ENCODE data around the gene VPS72.
A peak's percentile ranks its signal among the peaks of the same experiment; 100 is the strongest.
"Not testable (repeated sequence)": the region's sequence is repeated elsewhere in the genome, so short reads cannot be mapped to it uniquely, and the experiment has no call there.

Gene VPS72, protein sequence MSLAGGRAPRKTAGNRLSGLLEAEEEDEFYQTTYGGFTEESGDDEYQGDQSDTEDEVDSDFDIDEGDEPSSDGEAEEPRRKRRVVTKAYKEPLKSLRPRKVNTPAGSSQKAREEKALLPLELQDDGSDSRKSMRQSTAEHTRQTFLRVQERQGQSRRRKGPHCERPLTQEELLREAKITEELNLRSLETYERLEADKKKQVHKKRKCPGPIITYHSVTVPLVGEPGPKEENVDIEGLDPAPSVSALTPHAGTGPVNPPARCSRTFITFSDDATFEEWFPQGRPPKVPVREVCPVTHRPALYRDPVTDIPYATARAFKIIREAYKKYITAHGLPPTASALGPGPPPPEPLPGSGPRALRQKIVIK

DNA sequence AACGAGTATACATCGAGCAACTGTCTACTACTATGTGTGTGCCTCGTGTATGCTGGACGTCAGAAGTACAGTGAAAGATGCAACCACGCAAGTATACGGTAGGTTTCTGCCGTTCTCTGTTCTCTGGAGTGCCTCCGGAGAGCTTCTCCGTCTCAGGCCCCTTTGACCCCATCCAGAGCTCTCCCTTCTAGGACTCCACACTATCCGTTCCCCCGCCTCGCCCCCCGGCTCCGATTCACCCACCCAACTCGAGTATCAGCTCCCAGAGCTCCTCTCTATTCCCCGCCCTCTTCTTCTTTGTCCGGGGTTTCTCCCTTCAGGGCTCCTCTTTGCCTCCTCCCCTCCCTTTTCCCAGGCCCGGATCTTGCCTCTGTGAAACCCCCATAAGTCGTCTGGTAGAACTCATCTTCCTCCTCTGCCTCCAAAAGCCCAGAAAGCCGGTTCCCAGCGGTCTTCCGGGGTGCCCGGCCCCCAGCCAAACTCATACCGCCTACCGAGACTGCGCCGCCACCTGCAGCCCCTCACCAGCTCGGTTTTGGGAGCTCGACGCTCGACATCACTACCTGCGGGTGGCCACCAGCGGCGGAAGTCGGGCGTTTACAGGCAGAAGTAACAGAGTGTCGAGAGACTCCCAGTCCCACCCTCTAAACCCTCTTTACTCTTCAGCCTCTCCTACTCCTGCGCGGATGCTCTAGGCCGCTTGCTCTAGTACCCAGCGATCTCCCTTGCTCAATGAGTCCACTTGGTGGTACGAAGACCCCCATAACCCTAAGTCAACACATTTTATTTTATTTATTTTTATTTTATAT, at the start of gene VPS72:
Gene VPS72 (minus strand): TSS at position 561 of the 809 bp plus-strand sequence. CDS start 76 bp downstream, at position 485.
- DNase-seq = peak; percentile 85

DNA sequence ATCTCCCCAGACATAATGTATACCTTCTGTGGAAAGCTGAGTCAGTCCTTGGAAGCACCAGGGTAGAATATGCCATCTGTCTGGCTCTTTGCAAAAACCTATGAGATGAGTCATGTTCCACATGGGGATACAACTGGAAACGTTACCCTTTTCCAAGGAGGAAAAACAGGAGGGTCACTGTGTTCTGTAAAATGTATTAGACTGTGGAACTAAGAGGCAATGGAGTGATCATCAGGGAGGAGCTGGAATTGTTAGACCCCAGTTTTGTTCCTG, 48.4 kb upstream of the VPS72 start:
- DNase-seq = no peak

DNA sequence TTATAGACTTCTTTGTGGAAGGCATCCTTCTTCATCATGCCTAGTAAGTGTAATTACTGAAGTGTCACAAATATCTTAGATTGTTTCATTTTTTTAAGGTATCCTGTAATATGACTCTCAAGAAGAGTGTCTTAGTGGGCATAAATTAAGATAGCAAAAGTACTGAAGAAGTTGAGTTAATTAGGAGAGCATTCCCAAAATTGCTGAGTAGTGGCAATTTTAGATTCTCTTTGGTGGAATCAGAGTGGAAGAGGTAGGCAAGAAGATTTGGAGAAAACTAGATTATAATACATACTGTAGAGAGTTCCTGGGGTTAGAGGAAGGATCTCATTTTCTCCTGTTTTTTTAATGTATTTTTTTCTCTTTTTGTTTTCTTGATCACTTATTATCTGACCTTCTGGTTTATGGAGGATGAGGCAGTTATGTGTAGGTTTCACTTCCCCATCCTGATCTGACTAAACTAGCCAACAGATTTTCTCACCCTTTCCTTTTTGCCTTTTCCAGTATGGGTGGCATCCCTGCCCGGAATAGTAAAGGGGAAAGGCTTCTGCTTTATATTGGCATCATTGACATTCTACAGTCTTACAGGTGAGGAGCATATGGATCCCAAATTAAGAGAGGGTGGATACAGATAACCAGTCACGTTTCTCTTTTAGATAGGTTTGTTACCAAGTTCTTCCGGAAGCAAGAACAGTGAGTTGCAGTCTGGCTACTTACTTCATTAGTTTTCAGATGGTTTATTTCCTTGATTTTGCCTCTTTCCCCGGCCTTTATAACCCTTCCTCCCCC, 47.9 kb upstream of the VPS72 start:
- no peak for DNase-seq

DNA sequence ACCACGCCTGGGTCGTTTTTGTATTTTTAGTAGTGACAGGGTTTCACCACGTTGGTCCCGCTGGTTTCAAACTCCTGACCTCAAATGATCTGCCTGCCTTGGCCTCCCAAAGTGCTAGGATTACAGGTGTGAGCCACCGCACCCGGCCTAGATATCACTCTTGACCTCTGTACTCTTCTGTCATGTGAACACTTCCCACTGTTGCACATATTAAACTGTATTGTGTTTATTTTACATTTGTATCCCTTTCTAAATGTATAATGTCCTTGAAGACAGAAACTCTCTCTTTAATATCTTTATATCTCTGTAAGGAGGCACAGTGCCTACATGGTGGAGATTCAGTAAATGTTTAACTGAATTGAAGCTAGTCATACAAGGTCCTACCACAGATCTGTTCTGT, 45.2 kb upstream of the VPS72 start:
- DNase-seq = no peak

DNA sequence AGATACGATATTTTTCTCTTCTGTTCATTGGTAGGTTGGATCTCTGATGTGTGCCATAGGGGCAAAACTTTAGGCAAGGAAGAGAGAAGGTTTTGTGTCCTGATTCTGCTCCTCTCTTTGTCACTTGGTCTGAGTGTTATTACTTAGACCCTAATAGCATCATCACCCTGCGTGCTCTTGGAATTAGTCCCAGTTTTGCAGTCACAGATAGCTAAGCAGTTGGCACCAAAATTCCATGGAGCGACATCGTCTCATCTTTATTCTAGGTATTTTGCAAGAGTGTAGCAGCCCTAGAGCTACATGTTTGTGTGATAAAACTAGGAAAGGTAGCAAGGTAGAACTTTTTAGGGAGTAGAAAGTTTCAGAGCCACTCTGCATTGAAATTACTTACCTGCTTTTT, 32.1 kb upstream of the VPS72 start:
- DNase-seq = no peak

DNA sequence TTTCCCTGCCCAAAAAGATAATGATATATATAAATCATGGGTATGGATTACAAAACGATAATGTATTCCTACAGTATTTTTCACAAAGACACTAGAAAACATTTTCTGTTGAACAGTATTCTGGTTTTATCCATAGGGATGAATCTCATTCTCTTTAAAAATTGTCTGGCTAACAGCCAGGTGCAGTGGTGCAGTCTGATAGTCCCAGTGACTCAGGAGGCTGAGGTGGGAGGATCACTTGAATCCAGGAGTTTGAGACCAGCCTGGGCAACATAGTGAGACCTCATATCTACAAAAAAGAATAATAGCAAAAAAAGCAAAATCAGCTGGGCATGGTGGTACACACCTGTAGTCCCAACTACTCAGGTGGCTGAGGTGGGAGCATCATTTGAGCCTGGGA, 31.6 kb upstream of the VPS72 start:
- no peak for DNase-seq

DNA sequence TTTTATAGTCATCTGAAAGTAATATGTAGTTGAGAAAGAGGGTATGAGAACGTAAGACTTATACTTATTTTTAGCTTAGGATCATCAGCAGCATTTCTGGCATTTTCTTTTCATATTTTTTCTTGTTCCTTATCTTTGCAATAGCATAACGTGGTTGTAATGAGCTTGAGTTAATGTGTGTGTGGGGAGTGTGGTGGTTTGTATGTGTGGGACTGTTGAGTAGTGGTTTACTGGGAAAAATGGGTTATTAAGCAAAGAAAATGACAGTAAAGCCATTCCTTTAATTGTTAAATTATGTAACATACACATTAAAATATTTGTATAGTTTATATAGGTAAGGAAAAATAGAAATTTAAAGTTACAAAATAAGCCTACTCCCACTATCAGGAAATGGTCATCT, 23.6 kb upstream of the VPS72 start:
- DNase-seq = no peak

DNA sequence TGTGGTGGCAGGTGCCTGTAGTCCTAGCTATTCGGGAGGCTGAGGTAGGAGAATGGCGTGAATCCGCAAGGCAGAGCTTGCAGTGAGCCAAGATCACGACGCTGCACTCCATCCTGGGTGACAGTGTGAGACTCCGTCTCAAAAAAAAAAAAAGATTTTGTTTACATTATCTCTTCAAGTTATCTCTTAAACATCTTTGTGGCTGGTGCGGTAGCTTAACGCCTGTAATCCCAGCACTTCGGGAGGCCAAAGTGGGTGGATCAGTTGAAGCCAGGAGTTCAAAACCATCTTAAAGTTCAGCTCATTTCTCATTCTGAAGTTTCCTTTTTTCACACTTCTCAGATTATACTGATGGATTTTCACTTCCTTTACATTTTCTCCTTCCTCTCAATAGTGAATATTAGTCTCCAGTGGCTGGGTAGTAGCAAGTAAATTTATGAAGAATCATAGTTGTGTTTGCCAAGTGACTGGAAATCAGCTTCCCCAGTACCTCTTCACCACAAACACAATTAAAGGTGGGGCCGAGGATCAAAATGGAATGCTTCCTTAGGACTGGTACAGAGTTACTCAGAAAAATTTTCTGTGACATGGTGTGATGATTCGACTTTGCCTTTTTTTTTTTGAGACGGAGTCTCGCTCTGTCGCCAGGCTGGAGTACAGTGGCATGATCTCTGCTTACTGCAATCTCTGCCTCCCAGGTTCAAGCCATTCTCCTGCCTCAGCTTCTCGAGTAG, 22.1 kb upstream of the VPS72 start:
- no peak for DNase-seq

DNA sequence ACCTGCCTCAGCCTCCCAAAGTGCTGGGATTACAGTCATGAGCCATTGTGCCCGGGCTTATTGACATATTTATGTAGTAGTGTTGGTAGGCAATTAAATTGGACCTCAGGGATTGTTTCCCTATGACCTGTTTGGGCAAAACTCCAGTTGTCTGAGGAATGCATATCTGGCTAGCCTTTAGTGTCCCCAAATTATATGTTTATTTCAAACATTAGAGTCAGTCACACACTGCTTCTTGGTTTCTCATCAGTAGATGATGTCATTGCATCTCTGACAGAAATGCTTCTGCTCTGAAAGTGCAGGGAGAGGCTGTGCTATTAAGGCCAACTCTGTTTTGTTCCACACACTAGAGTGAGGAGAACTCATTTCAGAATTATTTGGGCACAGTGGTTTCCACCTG, 20.8 kb upstream of the VPS72 start:
- DNase-seq = no peak

DNA sequence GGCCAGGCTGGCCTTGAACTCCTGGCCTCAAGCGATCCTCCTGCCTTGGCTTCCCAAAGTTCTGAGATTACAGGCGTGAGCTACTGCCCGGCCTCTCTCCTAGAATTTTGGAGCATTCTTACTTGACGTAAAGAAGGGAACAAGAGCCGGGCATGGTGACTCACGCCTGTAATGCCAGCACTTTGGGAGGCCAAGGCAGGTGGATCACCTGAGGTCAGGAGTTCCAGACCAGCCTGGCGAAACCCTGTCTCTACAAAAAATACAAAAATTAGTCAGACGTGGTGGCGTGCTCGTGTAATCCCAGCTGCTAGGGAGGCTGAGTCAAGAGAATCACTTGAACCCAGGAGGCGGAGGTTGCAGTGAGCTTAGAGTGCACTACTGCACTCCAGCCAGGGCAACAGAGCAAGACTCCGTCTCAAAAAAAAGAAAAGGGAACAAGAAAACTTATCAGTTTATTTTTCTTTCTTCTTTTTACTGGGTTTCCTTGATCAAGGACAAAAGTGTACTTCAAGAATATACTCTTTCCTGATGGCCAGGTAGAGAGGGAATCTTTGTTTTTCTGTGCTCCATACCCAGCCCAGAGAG, 15.5 kb upstream of the VPS72 start:
- DNase-seq = not testable (repeated sequence)

DNA sequence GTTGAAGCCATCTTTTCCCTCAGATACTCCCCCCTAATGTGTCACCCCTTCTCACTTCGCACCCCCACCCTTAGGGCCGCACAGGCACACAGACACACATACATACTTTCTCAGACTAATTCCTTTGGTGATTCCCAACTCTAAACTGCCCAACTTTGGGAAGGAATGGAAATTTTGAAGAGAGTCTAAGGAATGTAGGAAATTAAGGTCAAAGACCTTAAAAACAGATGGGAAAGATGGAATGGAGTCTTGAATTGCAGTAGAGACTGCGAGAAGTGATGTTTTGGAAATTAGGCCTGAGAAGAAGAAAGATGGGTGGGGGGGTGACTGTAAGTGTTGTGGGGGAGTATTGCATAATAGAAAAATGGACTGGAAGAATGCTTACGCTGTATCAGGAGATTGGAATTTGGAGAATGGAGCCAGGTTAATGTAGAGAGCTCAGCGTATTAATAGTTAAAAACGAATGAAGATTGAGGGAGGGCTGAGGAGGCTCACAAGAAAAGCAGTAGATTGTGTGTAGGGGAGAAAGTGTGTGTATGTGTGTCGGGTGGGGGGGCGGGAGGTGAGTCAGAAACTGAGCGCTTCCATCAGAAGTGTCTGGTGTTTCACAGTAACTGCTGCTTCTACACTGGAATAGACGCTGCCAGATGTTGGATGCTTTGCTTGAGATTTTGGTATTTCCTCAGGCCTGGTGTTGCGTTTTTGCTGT, 10.0 kb upstream of the VPS72 start:
- DNase-seq = no peak

DNA sequence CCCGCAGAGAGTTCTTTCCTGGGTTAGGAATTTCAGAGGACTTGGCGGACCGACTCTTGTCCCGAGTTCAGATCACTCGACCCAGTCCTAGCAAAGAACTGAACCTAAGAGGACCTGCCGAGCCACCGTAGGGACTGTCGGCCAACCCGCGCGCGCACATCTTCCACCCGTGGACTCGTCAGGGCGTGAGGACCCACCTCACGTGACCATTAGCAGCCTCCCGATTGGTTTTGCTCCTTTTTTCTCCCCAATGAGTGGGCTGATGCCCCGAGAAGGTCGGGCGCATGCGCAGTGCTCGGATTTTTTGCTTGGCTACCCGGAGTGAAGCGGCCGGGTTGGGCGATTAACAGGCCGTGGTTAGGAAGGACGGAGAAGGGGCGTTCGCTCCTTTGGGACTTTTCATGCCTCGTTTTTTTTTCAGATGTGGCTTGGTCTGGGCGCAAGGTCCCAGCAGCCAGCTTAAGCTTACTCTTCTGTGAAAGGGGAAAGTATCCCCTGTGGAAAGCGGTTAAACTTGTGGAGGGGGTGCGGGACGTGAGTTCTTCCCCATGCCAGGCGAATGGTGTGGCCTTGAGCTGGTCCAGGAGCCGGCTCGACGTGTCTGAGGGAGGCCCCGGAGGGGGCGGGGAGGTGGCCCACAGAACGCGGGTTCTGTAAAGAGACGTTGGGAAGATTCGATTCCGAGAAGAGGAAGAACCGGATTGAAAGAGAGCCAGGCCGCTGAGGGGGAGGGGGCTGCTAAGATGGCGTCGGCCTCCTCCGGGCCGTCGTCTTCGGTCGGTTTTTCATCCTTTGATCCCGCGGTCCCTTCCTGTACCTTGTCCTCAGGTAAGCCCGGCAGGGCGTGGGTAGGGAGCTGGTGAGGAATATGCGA, 8.5 kb upstream of the VPS72 start, which contains the start of gene PIP5K1A:
Gene PIP5K1A (plus strand): TSS at position 299 of the 874 bp plus-strand sequence. CDS start 445 bp downstream, at position 744.
- DNase-seq = peak; percentile 99

DNA sequence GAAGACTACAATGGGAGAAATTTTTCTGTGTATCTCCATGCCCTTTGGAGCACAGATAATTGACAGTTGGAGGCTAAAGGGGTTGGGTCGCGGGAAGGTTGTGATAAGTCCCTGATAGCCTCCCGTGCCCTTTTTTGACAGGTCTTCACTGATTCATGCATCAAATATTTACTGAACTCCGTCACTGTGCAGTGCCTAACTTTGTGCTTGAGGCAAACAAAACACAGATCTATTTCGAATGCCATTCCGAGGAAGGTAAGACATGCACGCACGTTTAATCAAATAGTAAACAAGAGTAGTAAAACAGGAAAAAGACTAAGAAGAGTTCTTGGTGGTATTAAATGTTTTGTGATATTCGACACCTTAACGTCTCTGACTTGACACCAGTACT, 7.9 kb upstream of the VPS72 start:
- no peak for DNase-seq

DNA sequence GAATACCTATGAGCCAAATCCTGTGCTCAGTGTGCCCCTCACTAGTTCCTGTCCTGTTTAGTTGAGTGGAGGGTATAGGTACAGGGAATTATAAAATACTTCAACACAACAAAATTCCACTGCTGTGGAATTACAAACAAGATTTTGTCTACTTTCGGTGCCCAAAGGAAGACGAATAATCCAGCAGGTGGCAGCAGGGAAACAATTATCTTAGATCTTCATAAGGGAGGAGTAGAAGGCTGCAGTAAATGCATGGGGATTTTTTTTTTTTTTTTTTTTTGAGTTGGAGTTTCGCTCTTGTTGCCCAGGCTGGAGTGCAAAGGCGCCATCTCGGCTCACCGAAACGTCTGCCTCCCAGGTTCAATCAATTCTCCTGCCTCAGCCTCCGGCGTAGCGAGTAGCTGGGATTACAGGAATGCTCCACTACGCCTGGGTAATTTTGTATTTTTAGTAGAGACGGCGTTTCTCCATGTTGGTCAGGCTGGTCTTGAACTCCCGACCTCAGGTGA, 6.3 kb upstream of the VPS72 start:
- peak; percentile 46 for DNase-seq

DNA sequence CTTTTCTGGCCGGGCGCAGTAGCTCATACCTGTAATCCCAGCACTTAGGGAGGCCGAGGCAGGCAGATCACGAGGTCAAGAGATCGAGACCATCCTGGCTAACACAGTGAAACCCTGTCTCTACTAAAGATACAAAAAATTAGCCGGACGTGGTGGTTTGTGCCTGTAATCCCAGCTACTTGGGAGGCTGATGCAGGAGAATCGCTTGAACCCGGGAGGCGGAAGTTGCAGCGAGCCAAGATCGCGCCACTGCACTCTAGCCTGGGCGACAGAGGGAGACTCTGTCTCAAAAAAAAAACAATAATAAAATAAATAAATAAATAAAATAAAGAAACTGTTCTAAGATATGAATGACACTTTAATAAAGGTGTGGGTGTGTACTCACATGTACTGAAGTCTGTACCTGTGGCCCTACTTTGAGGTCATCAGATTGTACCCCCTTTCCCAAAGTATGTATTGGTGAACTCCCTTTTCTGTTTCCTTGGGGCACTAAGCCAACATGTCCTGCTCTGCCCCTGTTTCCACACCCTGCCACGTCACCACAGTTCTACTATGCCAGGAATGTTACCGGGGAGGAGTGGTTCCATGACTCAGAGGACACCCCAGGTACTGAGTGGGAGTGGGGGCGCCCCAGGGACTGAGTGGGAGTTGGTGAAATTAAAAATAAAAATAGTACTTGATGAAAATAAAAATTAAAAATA, 5.0 kb upstream of the VPS72 start:
- DNase-seq = not testable (repeated sequence)

DNA sequence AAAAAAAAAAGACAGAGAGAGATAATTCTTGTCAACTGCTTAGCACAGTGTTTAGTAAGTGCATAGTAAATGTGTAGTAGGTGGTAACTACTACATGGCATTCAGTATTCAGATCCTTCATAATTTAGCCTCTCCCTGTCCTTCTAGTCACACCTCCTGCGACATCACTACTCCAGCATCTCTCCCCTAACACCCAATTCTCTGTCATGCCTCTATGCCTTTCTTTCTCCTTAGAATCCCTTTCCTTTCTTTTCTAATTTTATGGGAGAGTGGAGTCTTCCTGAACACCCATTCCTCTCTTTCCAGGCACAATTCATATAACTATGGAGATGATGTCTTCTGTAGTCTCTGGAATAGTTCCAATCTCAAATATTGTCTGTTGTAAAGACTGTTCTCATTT, 3.9 kb upstream of the VPS72 start:
- no peak for DNase-seq

DNA sequence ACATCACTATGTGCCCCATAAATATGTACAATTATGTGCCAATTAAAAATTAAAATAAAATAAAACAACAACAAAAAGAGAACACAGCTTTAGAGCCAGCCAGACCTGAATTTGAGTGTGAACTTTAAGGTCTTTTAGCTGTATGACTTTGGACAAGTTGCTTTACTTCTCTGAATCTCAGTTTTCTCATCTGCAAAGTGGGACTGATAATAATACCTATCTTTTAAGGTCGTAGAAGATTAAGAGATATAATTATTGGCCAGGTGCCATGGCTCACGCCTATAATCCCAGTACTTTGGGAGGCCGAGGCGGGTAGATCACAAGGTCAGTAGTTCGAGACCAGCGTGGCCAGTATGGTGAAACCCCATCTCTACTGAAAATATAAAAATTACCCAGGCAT, 3.3 kb upstream of the VPS72 start:
- no peak for DNase-seq

DNA sequence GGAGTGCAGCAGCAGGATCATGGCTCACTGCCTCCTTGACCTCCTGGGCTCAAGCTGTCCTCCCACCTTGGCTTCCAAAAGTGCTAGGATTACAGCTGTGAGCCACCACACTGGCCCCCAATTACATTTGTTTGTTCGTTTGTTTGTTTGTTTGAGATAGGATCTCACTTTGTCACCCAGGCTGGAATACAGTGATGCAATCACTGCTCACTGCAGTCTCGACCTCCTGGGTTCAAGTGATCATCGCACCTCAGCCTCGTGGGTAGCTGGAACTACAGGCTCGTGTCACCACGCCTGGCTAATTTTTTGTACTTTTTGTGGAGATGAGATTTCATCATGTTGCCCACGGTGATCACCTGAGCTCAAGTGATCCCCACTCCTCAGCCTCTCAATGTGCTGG, 2.0 kb upstream of the VPS72 start:
- DNase-seq = no peak

DNA sequence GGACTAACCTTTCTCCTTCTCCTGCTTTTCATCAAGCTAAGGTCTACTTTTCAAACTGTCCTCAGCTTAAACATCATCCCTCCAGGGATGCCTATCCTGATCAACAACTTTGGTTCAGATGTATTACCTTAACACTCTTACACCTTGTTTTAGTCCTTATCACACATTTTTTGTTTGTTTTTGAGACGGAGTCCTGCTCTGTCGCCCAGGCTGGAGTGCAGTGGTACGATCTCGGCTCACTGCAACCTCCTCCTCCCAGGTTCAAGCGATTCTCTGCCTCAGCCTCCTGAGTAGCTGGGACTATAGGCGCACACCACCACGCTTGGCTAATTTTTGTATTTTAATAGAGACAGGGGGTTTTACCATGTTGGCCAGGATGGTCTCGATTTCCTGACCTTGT, 1.3 kb downstream of the VPS72 start:
- DNase-seq = not testable (repeated sequence)

DNA sequence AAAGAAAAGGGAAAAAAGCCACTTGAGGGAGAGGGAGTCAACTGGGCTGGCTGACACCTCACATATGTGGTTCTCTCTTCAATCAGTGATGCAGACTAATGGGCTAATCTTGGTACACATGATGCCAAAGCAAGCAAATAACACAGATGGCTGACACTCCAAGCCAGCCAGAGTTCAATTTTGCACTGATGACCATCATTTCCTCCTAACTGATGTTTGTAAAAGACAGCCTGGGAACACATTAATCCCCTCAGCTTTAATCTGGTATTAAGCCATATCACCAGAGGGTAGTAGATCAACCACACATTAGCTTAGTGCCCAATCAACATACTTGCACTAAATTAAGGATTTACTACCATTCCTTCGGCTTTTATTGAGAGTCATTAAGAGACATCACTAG, 2.8 kb downstream of the VPS72 start:
- no peak for DNase-seq
